H9 (cell line): Measurements from ENCODE around the gene OR52I2. TPM values are rescaled to one million over a fixed set of nuclear protein-coding genes. Genes with fewer than 3 reads are reported as not detected.

Source experiments
- DNase-seq: peaks from one replicate; pipeline ENCODE4 v3.0.0-alpha.2; 2017
- H2AFZ ChIP-seq: one replicate; pipeline ENCODE4 v1.6.1; 2013; ENCODE audit warnings: mild to moderate bottlenecking, low read length, control low read depth, moderate library complexity
- H2AK5ac ChIP-seq: 2 replicates; pipeline ENCODE4 v1.6.1; 2013; ENCODE audit warnings: low read length, control low read depth, mixed read lengths; ENCODE audit not compliant: insufficient read length
- H2BK120ac ChIP-seq: one replicate; pipeline ENCODE4 v1.6.1; 2013; ENCODE audit warnings: low read depth, mild to moderate bottlenecking, low read length, control low read depth, inconsistent platforms; ENCODE audit not compliant: poor library complexity, severe bottlenecking
- H2BK12ac ChIP-seq: 2 replicates; pipeline ENCODE4 v1.6.1; 2013; ENCODE audit warnings: low read length, control low read depth, mixed read lengths, low read depth; ENCODE audit not compliant: insufficient read length
- H2BK15ac ChIP-seq: 2 replicates; pipeline ENCODE4 v1.6.1; 2013; ENCODE audit warnings: low read depth, low read length, control low read depth
- H2BK20ac ChIP-seq: one replicate; pipeline ENCODE4 v1.6.1; 2013; ENCODE audit warnings: low read depth, mild to moderate bottlenecking, low read length, control low read depth, inconsistent platforms; ENCODE audit not compliant: poor library complexity, severe bottlenecking
- H2BK5ac ChIP-seq: 2 replicates; pipeline ENCODE4 v1.6.1; 2013; ENCODE audit warnings: low read length, control low read depth, mixed read lengths; ENCODE audit not compliant: insufficient read length
- H3K14ac ChIP-seq: 2 replicates; pipeline ENCODE4 v1.6.1; 2013; ENCODE audit warnings: low read length, control low read depth; ENCODE audit not compliant: insufficient read depth
- H3K18ac ChIP-seq: 2 replicates; pipeline ENCODE4 v1.6.1; 2013; ENCODE audit warnings: low read depth, mild to moderate bottlenecking, mixed read lengths, low read length, control low read depth; ENCODE audit not compliant: insufficient read length
- H3K23ac ChIP-seq: 2 replicates; pipeline ENCODE4 v1.6.1; 2013; ENCODE audit warnings: low read length, control low read depth, mixed read lengths, low read depth; ENCODE audit not compliant: insufficient read length
- H3K23me2 ChIP-seq: 2 replicates; pipeline ENCODE4 v1.6.1; 2013; ENCODE audit warnings: low read depth, mild to moderate bottlenecking, mixed read lengths, low read length, control low read depth; ENCODE audit not compliant: insufficient read length, poor library complexity, severe bottlenecking
- H3K27ac ChIP-seq: 2 replicates; pipeline ENCODE4 v1.5.1; 2013; ENCODE audit warnings: low read length, control low read depth, mixed read lengths, low read depth; ENCODE audit not compliant: insufficient read length
- H3K27me3 ChIP-seq: 2 replicates; pipeline ENCODE4 v1.6.1; 2013; ENCODE audit warnings: low read length, control low read depth, inconsistent platforms; ENCODE audit not compliant: insufficient read depth
- H3K4ac ChIP-seq: 2 replicates; pipeline ENCODE4 v1.6.1; 2013; ENCODE audit warnings: low read depth, mild to moderate bottlenecking, control low read depth, inconsistent platforms, low read length, moderate library complexity
- H3K4me1 ChIP-seq: 2 replicates; pipeline ENCODE4 v1.6.1; 2013; ENCODE audit warnings: low read length, control low read depth, inconsistent platforms; ENCODE audit not compliant: insufficient read depth
- H3K4me2 ChIP-seq: 2 replicates; pipeline ENCODE4 v1.6.1; 2013; ENCODE audit warnings: low read length, control low read depth, mixed read lengths; ENCODE audit not compliant: insufficient read length, insufficient read depth
- H3K56ac ChIP-seq: 2 replicates; pipeline ENCODE4 v1.6.1; 2013; ENCODE audit warnings: low read depth, mild to moderate bottlenecking, mixed read lengths, low read length, control low read depth; ENCODE audit not compliant: insufficient read length
- H3K79me1 ChIP-seq: 2 replicates; pipeline ENCODE4 v1.6.1; 2013; ENCODE audit warnings: low read depth, mild to moderate bottlenecking, moderate library complexity, low read length, control low read depth, inconsistent platforms; ENCODE audit not compliant: insufficient read depth, poor library complexity, severe bottlenecking
- H3K79me2 ChIP-seq: 2 replicates; pipeline ENCODE4 v1.6.1; 2013; ENCODE audit warnings: low read length, control low read depth, inconsistent platforms; ENCODE audit not compliant: insufficient read depth
- H3K9ac ChIP-seq: 2 replicates; pipeline ENCODE4 v1.6.1; 2013; ENCODE audit warnings: low read length, control low read depth, mixed read lengths; ENCODE audit not compliant: insufficient read length; ENCODE audit errors: extremely low read depth
- H3K9me3 ChIP-seq: one replicate; pipeline ENCODE4 v1.6.1; 2013; ENCODE audit warnings: low read depth, low read length, inconsistent platforms; ENCODE audit not compliant: control insufficient read depth
- H3T11ph ChIP-seq: one replicate; pipeline ENCODE4 v1.6.1; 2013; ENCODE audit warnings: mild to moderate bottlenecking, low read length, control low read depth, inconsistent platforms
- H4K20me1 ChIP-seq: one replicate; pipeline ENCODE4 v1.6.1; 2013; ENCODE audit not compliant: control insufficient read depth, insufficient read length, insufficient read depth
- H4K5ac ChIP-seq: 2 replicates; pipeline ENCODE4 v1.6.1; 2013; ENCODE audit warnings: low read depth, mild to moderate bottlenecking, mixed read lengths, low read length, control low read depth; ENCODE audit not compliant: insufficient read length
- H4K8ac ChIP-seq: replicated peaks from 2 replicates; pipeline ENCODE4 v1.6.1; 2013; ENCODE audit warnings: low read length, control low read depth, mixed read lengths, low read depth; ENCODE audit not compliant: insufficient read length
- H4K91ac ChIP-seq: 2 replicates; pipeline ENCODE4 v1.6.1; 2013; ENCODE audit warnings: low read depth, mild to moderate bottlenecking, moderate library complexity, mixed read lengths, low read length, control low read depth; ENCODE audit not compliant: insufficient read length
- H3K27ac Mint-ChIP-seq, 3 experiments: 2 replicates in 2 of 3; 3 replicates in 1 of 3; pipeline ENCODE4 v1.8.0; 2020 to 2021; ENCODE audit warnings: mixed read lengths in 3 of 3, mild to moderate bottlenecking in 1 of 3, moderate library complexity in 1 of 3
- H3K27me3 Mint-ChIP-seq: 2 replicates; pipeline ENCODE4 v1.8.0; 2021; ENCODE audit warnings: low read depth, mild to moderate bottlenecking, moderate library complexity, mixed read lengths
- H3K36me3 Mint-ChIP-seq, 3 experiments: 2 replicates in 2 of 3; 3 replicates in 1 of 3; pipeline ENCODE4 v1.8.0; 2020 to 2021; ENCODE audit warnings: low read depth in 3 of 3, mixed read lengths in 3 of 3; ENCODE audit not compliant: insufficient read depth in 1 of 3
- H3K4me1 Mint-ChIP-seq, 2 experiments: 2 replicates each; pipeline ENCODE4 v1.8.0; 2020; ENCODE audit warnings: mixed read lengths in 2 of 2
- H3K4me3 Mint-ChIP-seq, 2 experiments: 2 replicates in 1 of 2; 3 replicates in 1 of 2; pipeline ENCODE4 v1.8.0; 2020 to 2021; ENCODE audit warnings: mild to moderate bottlenecking in 2 of 2, mixed read lengths in 2 of 2, moderate library complexity in 1 of 2
- H3K9me3 Mint-ChIP-seq, 2 experiments: 2 replicates in 1 of 2; 3 replicates in 1 of 2; pipeline ENCODE4 v1.8.0; 2020; ENCODE audit warnings: mild to moderate bottlenecking in 2 of 2, mixed read lengths in 2 of 2, moderate library complexity in 1 of 2
- CTCF ChIP-seq: fragments of 200-600 bp; sonication (generic); conservative IDR thresholded peaks from 3 replicates; pipeline ENCODE4 v1.8.0; 2021; ENCODE audit warnings: antibody characterized with exemption, mild to moderate bottlenecking
- WGBS: extraction: QIAGEN DNeasy Blood & Tissue Kit; methylation state at CpG from one replicate; pipeline ENCODE4 v1.1.7; 2013; ENCODE audit warnings: missing lambda C conversion rate, low lambda C conversion rate, mixed read lengths; ENCODE audit not compliant: insufficient read length; ENCODE audit errors: extremely low coverage; 5-methylcytosine and 5-hydroxymethylcytosine counted together
- total RNA-seq: library from RNA; stranded (reverse); gene quantifications from 2 replicates; pipeline ENCODE4 v1.2.1, GENCODE V29; 2021

The OR52I2 gene
- total RNA-seq, 1 experiment from 2014 or later = not detected

GRCh38 chr11:4539603-4540219, 41.8 kb upstream of the OR52I2 start:
- Histone ChIP-seq H3K14ac (no peak overlapping the region), H2BK15ac (no peak overlapping the region), H2AK5ac (no peak overlapping the region), H3K27me3 (no peaks in the 10 kb centered on the region), H4K20me1 (no peaks in the 10 kb centered on the region), H3K9ac (no peak overlapping the region), H3T11ph (no peak overlapping the region), H3K9me3 (no peaks in the 10 kb centered on the region), H3K79me1 (no peaks in the 10 kb centered on the region), H3K56ac (no peak overlapping the region), H4K91ac (no peak overlapping the region), H3K27ac (no peak overlapping the region), H2BK5ac (no peak overlapping the region), H3K23ac (no peak overlapping the region), H2BK20ac (no peak overlapping the region), H3K23me2 (no peaks in the 10 kb centered on the region), H4K8ac (no peak overlapping the region), H4K5ac (no peak overlapping the region), H3K4ac (no peak overlapping the region), H2BK12ac (no peak overlapping the region), H3K79me2 (no peaks in the 10 kb centered on the region), H3K4me2 (no peak overlapping the region), H2AFZ (no peak overlapping the region), H2BK120ac (no peak overlapping the region), H3K18ac (no peak overlapping the region), H3K4me1 (no peaks in the 10 kb centered on the region)
- Mint-ChIP-seq H3K4me3 (no peak overlapping the region), H3K27me3 (peaks cover 26% of the 10 kb centered on the region), H3K36me3 (no peaks in the 10 kb centered on the region), H3K4me1 (no peaks in the 10 kb centered on the region), H3K27ac (no peak overlapping the region), H3K9me3 (no peaks in the 10 kb centered on the region)
- peak; percentile 84 for TF ChIP-seq CTCF
- no CpG with 5 or more reads among the region's 3 CpGs for WGBS
- peak; percentile 39 for DNase-seq
